Measurements from ENCODE around the gene DLD. TPM values are rescaled to one million over a fixed set of nuclear protein-coding genes. Genes with fewer than 3 reads are reported as not detected.

DLD gene
- total and polyA plus RNA-seq, 2 of the 13 experiments (the other 11 are each of a cell fraction or from before 2014, with no cell fraction given) = 56.8 to 95.2 TPM

DNA sequence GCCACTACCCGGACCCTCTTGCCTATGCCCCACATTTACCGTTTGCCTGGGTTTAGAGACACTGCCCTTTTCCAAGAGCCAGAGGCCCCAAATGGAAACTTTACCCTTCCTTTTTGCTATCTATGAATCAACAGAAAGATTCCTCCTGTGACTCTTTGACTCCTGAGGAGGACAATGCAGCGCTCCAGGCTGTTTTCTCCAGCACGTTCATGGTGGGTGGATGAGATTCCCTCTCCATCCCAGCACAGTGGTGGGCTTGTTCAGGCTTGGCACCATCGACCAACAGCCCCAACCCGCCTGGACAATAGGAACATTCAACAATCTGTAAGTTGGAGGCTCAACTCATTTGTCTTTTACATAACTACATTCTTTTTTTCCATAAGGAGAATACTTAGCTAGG lies 55.9 kb downstream of the DLD start:
- Histone ChIP-seq H3K4me3 (replicated peaks in 1 of 3; ENCODE audit: insufficient read depth in 1 of 3, low read depth in 2 of 3, low read length in 3 of 3) (no peak overlapping the region), H3K36me3 (replicated peaks in 1 of 2; ENCODE audit: control insufficient read depth in 1 of 2, insufficient read depth in 2 of 2, low read length in 2 of 2) (peaks cover 29 to 60% of the 10 kb centered on the region in 2 experiments), H3K4me1 (ENCODE audit: insufficient read depth, low read length) (peaks cover 40% of the 10 kb centered on the region), H2AFZ (ENCODE audit: low read length) (no peak overlapping the region), H3K9me3 (ENCODE audit: low read length) (no peaks in the 10 kb centered on the region), H4K20me1 (ENCODE audit: insufficient read depth, low read length) (no peaks in the 10 kb centered on the region), H3K79me2 (ENCODE audit: insufficient read depth, low read length) (no peaks in the 10 kb centered on the region), H3K27ac (ENCODE audit: extremely low read length, insufficient read depth, low read length) (no peak overlapping the region), H3K4me2 (ENCODE audit: low read depth, low read length) (no peak overlapping the region), H3K9ac (ENCODE audit: insufficient read depth, low read depth, low read length) (no peak overlapping the region), H3K27me3 (ENCODE audit: control insufficient read depth in 1 of 2, insufficient read depth in 2 of 2, low read length in 2 of 2) (no peaks in the 10 kb centered on the region)
- TF ChIP-seq ZBTB42 (CRISPR knock-in tag; IDR thresholded peaks at IDR 0.05) (no peak), HMG20A (CRISPR knock-in tag; IDR thresholded peaks at IDR 0.05; ENCODE audit: borderline replicate concordance) (no peak), ZNF720 (CRISPR knock-in tag; IDR thresholded peaks at IDR 0.05) (no peak), ZNF382 (CRISPR knock-in tag; IDR thresholded peaks at IDR 0.05; ENCODE audit: borderline replicate concordance) (no peak), ZNF121 (CRISPR knock-in tag; IDR thresholded peaks at IDR 0.05) (no peak), ZNF773 (CRISPR knock-in tag; IDR thresholded peaks at IDR 0.05; ENCODE audit: borderline replicate concordance) (no peak), ZNF367 (CRISPR knock-in tag; IDR thresholded peaks at IDR 0.05; ENCODE audit: borderline replicate concordance) (no peak)
- TF ChIP-seq, protein P1, sequence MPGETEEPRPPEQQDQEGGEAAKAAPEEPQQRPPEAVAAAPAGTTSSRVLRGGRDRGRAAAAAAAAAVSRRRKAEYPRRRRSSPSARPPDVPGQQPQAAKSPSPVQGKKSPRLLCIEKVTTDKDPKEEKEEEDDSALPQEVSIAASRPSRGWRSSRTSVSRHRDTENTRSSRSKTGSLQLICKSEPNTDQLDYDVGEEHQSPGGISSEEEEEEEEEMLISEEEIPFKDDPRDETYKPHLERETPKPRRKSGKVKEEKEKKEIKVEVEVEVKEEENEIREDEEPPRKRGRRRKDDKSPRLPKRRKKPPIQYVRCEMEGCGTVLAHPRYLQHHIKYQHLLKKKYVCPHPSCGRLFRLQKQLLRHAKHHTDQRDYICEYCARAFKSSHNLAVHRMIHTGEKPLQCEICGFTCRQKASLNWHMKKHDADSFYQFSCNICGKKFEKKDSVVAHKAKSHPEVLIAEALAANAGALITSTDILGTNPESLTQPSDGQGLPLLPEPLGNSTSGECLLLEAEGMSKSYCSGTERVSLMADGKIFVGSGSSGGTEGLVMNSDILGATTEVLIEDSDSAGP (CRISPR knock-in tag; IDR thresholded peaks at IDR 0.05; ENCODE audit: borderline replicate concordance) = no peak
- 95% methylated on average over 6 of the region's 6 CpGs for WGBS (ENCODE audit: low lambda C conversion rate)
- in situ Hi-C loops (cut with HindIII; ENCODE audit: extremely low pct_ligation_motif_present, low pct_unique_long_range_greater_than_20kb) = no loop called here
- FAIRE-seq (no peak), DNase-seq (ENCODE audit: low spot score) (no peak), ATAC-seq (no peak)
- intact Hi-C loops (cut with micrococcal nuclease; ENCODE audit: unreplicated experiment) = no loop called here
- no TSS peak for BruUV-seq (replicated peaks)
- ChIA-PET CTCF (ENCODE audit: low intra/inter-chr PET ratio, low total read pairs) (no interaction called here), POLR2A (no interaction called here)

Measured in HepG2 (cell line).